HL-60 (cell line): Measurements from ENCODE around the gene DPP10.

Source experiments
- CTCF ChIP-seq: IDR thresholded peaks from one replicate; pipeline ENCODE4 v1.5.1; 2011; ENCODE audit warnings: low read length, control low read depth, inconsistent platforms; ENCODE audit not compliant: insufficient read depth
- SPI1 ChIP-seq: IDR thresholded peaks from 2 replicates; pipeline ENCODE4 v1.6.1; 2012; ENCODE audit warnings: low read depth, mild to moderate bottlenecking, borderline replicate concordance

GRCh38 chr2:114787486-114787885 is 345.0 kb downstream of the DPP10 start:
- no peak for TF ChIP-seq CTCF
- TF ChIP-seq SPI1 = no peak
